A673 (cell line): ENCODE data around the gene RANBP3L. TPM values are rescaled to one million over a fixed set of nuclear protein-coding genes. Genes with fewer than 3 reads are reported as not detected.
"Not testable (repeated sequence)": the region's sequence is repeated elsewhere in the genome, so short reads cannot be mapped to it uniquely, and the experiment has no call there.

Experiments used
- BruUV-seq: library from RNA; stranded (reverse); fragments of 400-500 nt; replicated peaks from 2 replicates; lab custom pipeline; 2021; lab: Mats Ljungman, UMichigan
- CTCF ChIA-PET: fragments of 300-600 bp; sonication (Branson Sonifier 250); formaldehyde crosslinking; loops from one replicate; lab custom pipeline; 2022; ENCODE audit warnings: antibody characterized with exemption; lab: Charles Lee
- POLR2A ChIA-PET: fragments of 300-600 bp; sonication (Branson Sonifier 250); formaldehyde crosslinking; loops from one replicate; lab custom pipeline; 2022; ENCODE audit warnings: antibody characterized with exemption; ENCODE audit not compliant: low non-redundant PET; lab: Charles Lee
- DNase-seq: peaks from one replicate; pipeline ENCODE4 v3.0.0-alpha.2; 2015; ENCODE audit warnings: low spot score
- H3K27ac ChIP-seq: fragments of 200-600 bp; sonication (generic); 2 replicates; pipeline ENCODE4 v1.5.1; 2016; ENCODE audit warnings: mixed run types, low read depth, mild to moderate bottlenecking, mixed read lengths, antibody characterized with exemption, low read length; ENCODE audit not compliant: poor library complexity, severe bottlenecking
- H3K27me3 ChIP-seq: fragments of 200-600 bp; sonication (generic); replicated peaks from 2 replicates; pipeline ENCODE4 v1.6.1; 2017; ENCODE audit warnings: mixed run types, low read depth, mild to moderate bottlenecking, mixed read lengths, antibody characterized with exemption, low read length; ENCODE audit not compliant: insufficient read depth, poor library complexity
- H3K36me3 ChIP-seq: fragments of 200-600 bp; sonication (generic); 2 replicates; pipeline ENCODE4 v1.6.1; 2016; ENCODE audit warnings: mixed run types, mild to moderate bottlenecking, mixed read lengths, antibody characterized with exemption, low read length; ENCODE audit not compliant: insufficient read depth, poor library complexity, severe bottlenecking
- H3K4me1 ChIP-seq: fragments of 200-600 bp; sonication (generic); 2 replicates; pipeline ENCODE4 v1.6.1; 2017; ENCODE audit warnings: mixed run types, mild to moderate bottlenecking, mixed read lengths, antibody characterized with exemption, low read length; ENCODE audit not compliant: insufficient read depth, poor library complexity, severe bottlenecking
- H3K4me3 ChIP-seq: fragments of 200-600 bp; sonication (generic); 2 replicates; pipeline ENCODE4 v1.5.1; 2016; ENCODE audit warnings: low read depth, mixed run types, mild to moderate bottlenecking, mixed read lengths, low read length; ENCODE audit not compliant: poor library complexity, severe bottlenecking
- H3K9me3 ChIP-seq: fragments of 200-600 bp; sonication (generic); 2 replicates; pipeline ENCODE4 v1.6.1; 2016; ENCODE audit warnings: mixed run types, low read depth, mild to moderate bottlenecking, mixed read lengths, antibody characterized with exemption, low read length; ENCODE audit not compliant: poor library complexity, severe bottlenecking
- CTCF ChIP-seq: fragments of 300-800, 200-600 bp; sonication (generic); conservative IDR thresholded peaks from 2 replicates; pipeline ENCODE4 v1.5.1; 2017; ENCODE audit warnings: low read depth, mild to moderate bottlenecking, antibody characterized with exemption, low read length, moderate library complexity, mixed read lengths
- EZH2 ChIP-seq: fragments of 200-600 bp; sonication (generic); IDR thresholded peaks from 2 replicates; pipeline ENCODE4 v1.6.1; 2017; ENCODE audit warnings: borderline replicate concordance, low read depth, mild to moderate bottlenecking, mixed read lengths, antibody characterized with exemption, low read length; ENCODE audit not compliant: poor library complexity, severe bottlenecking
- intact Hi-C: fragments of 100-400 bp; cut with micrococcal nuclease; formaldehyde crosslinking; loops from one replicate; pipeline ENCODE4 v1.10.0; 2022; ENCODE audit not compliant: unreplicated experiment
- total RNA-seq: library from RNA; stranded (reverse); gene quantifications from 2 replicates; pipeline ENCODE4 v1.2.3, GENCODE V29; 2021

Gene RANBP3L
- total RNA-seq, 1 experiment from 2014 or later = not detected

GRCh38 chr5:36199620-36200019 is 102.1 kb downstream of the RANBP3L start:
- Histone ChIP-seq H3K9me3 (no peaks in the 10 kb centered on the region), H3K4me1 (peaks cover 5% of the 10 kb centered on the region), H3K4me3 (no peak overlapping the region), H3K27me3 (no peaks in the 10 kb centered on the region), H3K36me3 (peaks cover 36% of the 10 kb centered on the region), H3K27ac (no peak overlapping the region)
- TF ChIP-seq CTCF = no peak
- no peak for TF ChIP-seq EZH2
- intact Hi-C loops = no loop called here
- peak; percentile 7 for DNase-seq
- ChIA-PET CTCF (no interaction called here), POLR2A (no interaction called here)
- no TSS peak for BruUV-seq

- H3K27ac ChIP-seq, POLR2A ChIA-PET, H3K27me3 ChIP-seq, H3K9me3 ChIP-seq, H3K4me1 ChIP-seq, CTCF ChIA-PET, intact Hi-C loops, H3K4me3 ChIP-seq, BruUV-seq, DNase-seq: not testable (repeated sequence)
- H3K36me3 ChIP-seq = peaks cover 43% of the 10 kb centered on the region
Observed at GRCh38 chr5:36198783-36199182, 102.9 kb downstream of the RANBP3L start.

Other genes with a start within 250 kb of the RANBP3L start
- 528 and 529 TPM in 2 replicates for gene UGT3A2, start 235.0 kb downstream of the RANBP3L start, total RNA-seq
- gene LMBRD2, start 150.0 kb downstream of the RANBP3L start, total RNA-seq = 6.4 and 8.4 TPM in 2 replicates
- gene SKP2, start 149.8 kb downstream of the RANBP3L start, total RNA-seq = 133 and 154 TPM in 2 replicates
- 31.6 and 37.1 TPM in 2 replicates for gene NADK2, start 60.0 kb downstream of the RANBP3L start, total RNA-seq